ENCODE measurements around the gene CROCC2.

Gene CROCC2

DNA sequence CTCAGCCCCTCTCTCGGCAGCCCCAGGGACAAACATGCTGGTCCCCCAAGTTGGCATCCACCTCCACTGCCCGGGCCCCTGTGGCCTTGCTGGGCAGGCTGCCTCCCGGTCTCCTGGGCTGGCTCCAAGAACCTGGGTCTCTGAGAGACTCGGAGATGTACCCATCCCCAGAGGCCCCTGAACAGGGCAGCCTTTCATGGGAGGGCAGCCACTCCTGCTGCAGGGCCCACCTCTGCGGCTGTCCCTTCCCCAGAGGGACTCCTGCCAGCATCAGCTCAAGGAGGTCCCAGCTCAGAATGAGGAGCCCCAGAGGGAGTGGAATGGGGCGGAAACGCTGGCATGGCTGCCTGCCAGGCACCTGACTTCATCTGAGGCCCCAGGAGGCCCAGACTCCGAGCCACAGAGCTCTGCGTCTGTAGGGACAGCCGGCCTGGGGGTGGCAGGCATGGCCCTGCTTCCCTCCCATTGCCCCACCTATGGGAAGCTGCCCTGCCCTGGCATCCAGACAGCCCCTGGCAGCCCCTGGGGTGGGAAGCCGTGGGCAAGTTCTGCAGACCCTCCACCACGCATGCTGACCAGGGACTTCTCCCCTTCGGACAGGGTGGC lies 857 bp upstream of the CROCC2 start:
- no peak for DNase-seq (ENCODE audit: low read depth in 2 of 2)

- no peak for DNase-seq (ENCODE audit: low read depth in 2 of 2)
Measured at GRCh38 chr2:240906911-240907590, 915 bp downstream of the CROCC2 start.

- no peak for DNase-seq (ENCODE audit: low read depth in 2 of 2)
Measured at GRCh38 chr2:240909216-240909974, 3.3 kb downstream of the CROCC2 start.

DNA sequence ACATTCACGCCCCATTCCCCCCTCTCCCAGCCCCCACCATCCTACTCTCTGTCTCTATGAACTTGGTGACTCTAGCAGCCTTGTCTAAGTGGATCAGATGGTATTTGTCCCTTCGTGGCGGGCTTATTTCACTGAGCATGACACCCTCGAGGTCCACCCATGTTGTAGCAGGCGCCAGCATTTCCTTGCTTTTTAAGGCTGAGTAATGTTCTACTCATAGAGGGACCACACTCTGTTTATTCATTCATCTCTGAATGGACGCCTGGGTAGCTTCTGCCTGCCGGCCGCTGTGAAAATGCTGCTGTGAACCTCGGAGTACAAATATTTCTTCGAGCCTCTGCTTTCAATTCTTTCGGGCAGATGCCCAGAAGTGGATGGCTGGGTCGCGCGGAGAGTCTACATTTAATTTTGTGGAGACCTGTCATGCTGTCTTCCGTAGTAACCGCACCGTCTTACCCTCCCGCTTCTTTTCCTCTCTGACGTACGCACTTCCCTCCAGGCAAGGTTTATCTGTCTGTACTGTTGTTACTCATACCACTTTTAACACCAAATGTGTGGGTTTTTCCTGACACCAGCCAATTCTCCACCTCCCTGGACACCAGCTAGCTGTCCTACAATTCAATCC lies 5.6 kb downstream of the CROCC2 start:
- no peak for DNase-seq (ENCODE audit: low read depth in 2 of 2)

GRCh38 chr2:240912878-240913809 lies 7.0 kb downstream of the CROCC2 start:
- no peak for DNase-seq (ENCODE audit: low read depth in 2 of 2)

- peak; percentile 53 to 55 for DNase-seq (ENCODE audit: low read depth in 2 of 2)
Measured at GRCh38 chr2:240913810-240914644, 7.9 kb downstream of the CROCC2 start.

- DNase-seq (ENCODE audit: low read depth in 2 of 2) = no peak
Measured at GRCh38 chr2:240914645-240915525, 8.7 kb downstream of the CROCC2 start.

DNA sequence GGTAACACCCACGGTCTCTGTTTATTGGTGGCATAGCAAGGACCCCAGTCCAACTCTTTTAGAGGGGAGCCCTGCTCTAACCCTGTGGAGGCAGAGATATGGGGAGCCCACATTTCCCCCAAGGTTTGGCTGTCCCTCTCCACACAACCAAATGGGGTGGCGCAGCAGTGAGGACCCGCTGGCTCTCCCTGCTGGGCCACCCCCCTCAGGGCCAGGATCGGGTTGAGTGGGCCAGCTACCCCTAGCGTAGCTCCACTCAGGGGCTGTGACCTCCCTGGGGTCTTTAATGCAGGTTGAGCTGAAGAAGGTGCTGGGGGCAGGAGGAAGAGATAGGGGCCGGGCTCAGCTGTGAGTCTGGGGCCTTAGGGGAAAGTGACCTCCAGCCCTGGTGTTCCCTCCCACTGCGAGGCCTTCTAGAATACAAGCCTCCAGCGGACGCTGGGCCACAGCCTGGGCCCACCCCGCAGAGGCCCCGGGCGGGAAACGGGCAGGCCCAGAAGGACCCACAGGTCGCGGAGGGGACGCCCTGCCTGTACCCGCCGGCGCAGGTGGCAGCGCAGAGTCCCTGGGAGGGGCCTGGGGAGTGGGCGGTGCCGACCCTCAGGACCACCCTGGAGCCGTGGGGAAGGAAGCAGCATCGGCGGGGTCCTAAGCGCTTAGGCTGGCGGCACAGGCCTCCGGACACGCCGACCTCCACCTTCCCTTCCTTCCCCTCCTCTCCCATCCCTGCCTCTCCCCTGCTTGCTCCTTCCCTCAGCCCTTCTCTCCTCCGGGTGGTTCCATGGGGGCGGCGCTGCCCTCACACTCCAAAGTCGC lies 9.6 kb downstream of the CROCC2 start:
- no peak for DNase-seq (ENCODE audit: low read depth in 2 of 2)

- no peak for DNase-seq (ENCODE audit: low read depth in 2 of 2)
Measured at GRCh38 chr2:240916571-240917008, 10.5 kb downstream of the CROCC2 start.

DNA sequence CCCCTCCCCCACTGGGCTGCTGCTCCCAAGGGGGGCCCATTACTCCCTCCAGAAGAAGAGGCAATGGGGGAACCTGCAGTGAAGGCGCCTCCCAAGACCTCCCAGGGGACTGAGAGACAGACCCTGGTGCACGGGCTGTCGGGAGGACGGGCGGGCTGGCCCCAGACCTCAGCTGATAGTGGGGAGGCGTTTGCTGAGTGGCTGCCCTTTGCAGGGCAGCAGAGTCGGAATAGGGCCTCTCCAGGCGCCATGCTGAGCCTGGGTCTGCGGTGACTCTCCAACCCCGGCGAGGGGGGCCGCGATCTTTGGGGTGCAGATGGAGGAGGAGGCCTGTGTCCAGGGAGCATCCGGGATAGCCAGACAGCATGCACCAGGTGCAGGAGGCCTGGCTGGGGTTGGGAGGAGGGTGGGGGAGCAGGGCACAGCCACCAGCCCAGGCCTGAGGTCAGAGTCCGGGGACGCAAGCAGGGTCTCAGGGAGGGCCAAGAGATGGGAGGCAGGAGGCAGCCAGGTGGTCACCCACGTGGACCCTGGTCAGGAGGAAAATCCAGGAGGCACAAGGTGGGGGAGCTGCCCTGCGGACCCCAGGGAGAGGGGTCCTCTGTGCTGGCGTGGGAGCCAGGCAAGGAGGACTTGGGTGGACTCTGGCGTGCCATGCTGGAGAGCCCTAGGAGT lies 11.0 kb downstream of the CROCC2 start:
- no peak for DNase-seq (ENCODE audit: low read depth in 2 of 2)

DNA sequence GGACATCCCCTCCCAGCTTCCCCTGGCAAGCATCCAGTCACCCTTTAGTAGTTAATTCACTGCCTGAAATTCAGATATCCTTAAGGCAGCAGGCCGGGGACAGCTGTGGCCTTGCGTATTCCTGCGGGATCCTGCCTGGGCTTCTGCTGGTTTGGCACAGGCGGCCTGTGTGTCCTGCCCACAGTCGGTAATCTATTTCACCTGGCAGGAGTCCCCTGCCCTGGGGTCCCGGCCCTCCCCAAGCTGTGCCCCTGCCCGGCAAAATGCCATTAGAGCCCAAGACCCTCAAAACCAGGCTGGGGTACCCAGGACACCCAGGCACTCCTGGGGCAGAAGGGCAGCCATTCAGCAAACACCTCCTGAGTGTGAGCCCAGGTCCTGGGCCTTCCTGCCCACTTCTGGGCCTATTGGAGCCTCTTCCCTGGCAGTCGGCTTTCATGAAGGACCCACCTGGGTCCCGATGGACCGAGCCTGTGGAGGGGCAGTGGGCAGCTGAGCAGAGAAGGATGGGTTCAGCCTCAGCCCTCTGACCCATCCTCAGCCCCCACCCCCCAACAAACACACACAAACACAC lies 11.6 kb downstream of the CROCC2 start:
- no peak for DNase-seq (ENCODE audit: low read depth in 2 of 2)

DNA sequence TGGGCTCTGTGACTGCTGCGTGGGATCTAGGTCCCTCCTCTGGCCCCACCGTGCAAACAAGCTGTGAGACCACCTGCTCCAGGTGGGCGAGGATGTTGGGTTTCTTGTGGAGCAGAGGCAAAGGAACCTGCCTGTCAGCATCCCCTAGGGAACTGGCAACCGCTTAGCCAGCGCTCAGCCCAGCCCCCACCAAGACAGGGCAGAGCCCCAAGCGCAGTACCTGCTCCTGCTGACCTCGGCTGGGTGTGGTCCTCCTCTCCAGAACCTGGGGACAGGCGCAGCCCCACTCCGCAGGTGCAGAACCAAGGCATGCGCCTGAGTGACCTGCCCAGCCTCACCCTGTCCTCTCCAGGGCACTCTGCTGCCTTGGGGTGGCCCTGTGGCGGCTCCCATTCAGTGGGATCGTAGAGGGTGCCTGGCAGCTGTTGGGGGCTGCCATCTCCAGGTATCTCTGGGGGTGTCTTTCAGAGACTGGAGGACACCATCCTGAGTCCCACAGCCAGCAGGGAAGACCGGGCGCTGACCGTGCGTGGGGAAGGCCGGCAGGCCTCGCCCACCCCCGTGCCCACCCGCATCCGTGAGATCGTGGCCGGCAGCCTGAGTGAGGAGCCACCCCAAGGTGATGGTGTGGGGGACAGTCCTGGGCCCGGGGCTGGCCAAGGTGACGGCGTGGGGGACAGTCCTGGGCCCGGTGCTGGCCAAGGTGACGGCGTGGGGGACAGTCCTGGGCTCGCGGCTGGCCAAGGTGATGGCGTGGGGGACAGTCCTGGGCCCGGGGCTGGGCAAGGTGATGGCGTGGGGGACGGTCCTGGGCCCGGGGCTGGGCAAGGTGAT lies 12.3 kb downstream of the CROCC2 start:
- DNase-seq (ENCODE audit: low read depth in 2 of 2) = no peak

- DNase-seq (ENCODE audit: low read depth in 2 of 2) = no peak
Measured at GRCh38 chr2:240919161-240919781, 13.1 kb downstream of the CROCC2 start.

- DNase-seq (ENCODE audit: low read depth in 2 of 2) = no peak
Measured at GRCh38 chr2:240919786-240920782, 13.9 kb downstream of the CROCC2 start.

GRCh38 chr2:240920783-240921231 lies 14.7 kb downstream of the CROCC2 start:
- no peak for DNase-seq (ENCODE audit: low read depth in 2 of 2)
